Calu3 (cell line): Measurements from ENCODE around the gene COL4A2. TPM values are rescaled to one million over a fixed set of nuclear protein-coding genes. Genes with fewer than 3 reads are reported as not detected.

ENCODE experiments used
- BruUV-seq: library from RNA; stranded (reverse); fragments of 400-500 nt; replicated peaks from 2 replicates; lab custom pipeline; 2021; lab: Mats Ljungman, UMichigan
- CTCF ChIA-PET: fragments of 300-600 bp; sonication (Branson Sonifier 250); formaldehyde crosslinking; loops from one replicate; lab custom pipeline; 2022; ENCODE audit warnings: antibody characterized with exemption; lab: Charles Lee
- DNase-seq: peaks from one replicate; pipeline ENCODE4 v3.0.0; 2022
- H3K27ac Mint-ChIP-seq: one replicate; pipeline ENCODE4 v1.8.0; 2022; ENCODE audit warnings: mixed read lengths; ENCODE audit not compliant: unreplicated experiment
- H3K27me3 Mint-ChIP-seq: one replicate; pipeline ENCODE4 v1.8.0; 2022; ENCODE audit warnings: mixed read lengths; ENCODE audit not compliant: unreplicated experiment
- H3K36me3 Mint-ChIP-seq: one replicate; pipeline ENCODE4 v1.8.0; 2022; ENCODE audit warnings: mild to moderate bottlenecking, moderate library complexity, mixed read lengths; ENCODE audit not compliant: insufficient read depth, unreplicated experiment
- H3K4me1 Mint-ChIP-seq: one replicate; pipeline ENCODE4 v1.8.0; 2022; ENCODE audit warnings: mild to moderate bottlenecking, low read depth, mixed read lengths; ENCODE audit not compliant: unreplicated experiment
- H3K4me3 Mint-ChIP-seq: one replicate; pipeline ENCODE4 v1.8.0; 2022; ENCODE audit warnings: mild to moderate bottlenecking, low read depth, moderate library complexity, mixed read lengths; ENCODE audit not compliant: unreplicated experiment
- H3K9me3 Mint-ChIP-seq: one replicate; pipeline ENCODE4 v1.8.0; 2022; ENCODE audit warnings: low read depth, mixed read lengths; ENCODE audit not compliant: unreplicated experiment
- CTCF ChIP-seq: fragments of 200-600 bp; IDR thresholded peaks from one replicate; pipeline ENCODE4 v1.8.0; 2022; ENCODE audit warnings: antibody characterized with exemption; ENCODE audit not compliant: unreplicated experiment
- intact Hi-C: fragments of 100-400 bp; cut with micrococcal nuclease; formaldehyde crosslinking; loops from one replicate; pipeline ENCODE4 v1.10.0; 2022; ENCODE audit not compliant: unreplicated experiment
- total RNA-seq: library from RNA; stranded (reverse); gene quantifications from 2 replicates; pipeline ENCODE4 v1.2.3, GENCODE V29; 2022

The COL4A2 gene
- total RNA-seq, 1 experiment from 2014 or later, result 0.42 TPM

GRCh38 chr13:110503979-110504499 lies 197.0 kb downstream of the COL4A2 start:
- H3K9me3 Mint-ChIP-seq, result no peaks in the 10 kb centered on the region
- intact Hi-C loops, result loop anchor here (10.0 kb wide), 1 partner anchor 51 kb away; no protein-coding TSS in a partner anchor
- H3K4me1 Mint-ChIP-seq, result no peaks in the 10 kb centered on the region
- no peak overlapping the region for H3K27ac Mint-ChIP-seq
- H3K36me3 Mint-ChIP-seq, result no peaks in the 10 kb centered on the region
- no peak for TF ChIP-seq CTCF
- DNase-seq, result no peak
- H3K27me3 Mint-ChIP-seq, result no peaks in the 10 kb centered on the region
- CTCF ChIA-PET, result interaction anchor here (0.8 kb wide), 1 partner anchor 17 kb away, joined by 3 read pairs; no protein-coding TSS in a partner anchor
- no peak overlapping the region for H3K4me3 Mint-ChIP-seq
- BruUV-seq, result no TSS peak

GRCh38 chr13:110505594-110505993 lies 198.5 kb downstream of the COL4A2 start:
- Mint-ChIP-seq H3K9me3 (no peaks in the 10 kb centered on the region), H3K36me3 (no peaks in the 10 kb centered on the region), H3K4me1 (no peaks in the 10 kb centered on the region), H3K27ac (no peak overlapping the region), H3K27me3 (no peaks in the 10 kb centered on the region), H3K4me3 (no peak overlapping the region)
- BruUV-seq, result no TSS peak
- no peak for DNase-seq
- no peak for TF ChIP-seq CTCF
- CTCF ChIA-PET, result no interaction called here
- intact Hi-C loops, result loop anchor here (10.0 kb wide), 1 partner anchor 49 kb away; no protein-coding TSS in a partner anchor

- Mint-ChIP-seq H3K27me3 (no peaks in the 10 kb centered on the region), H3K36me3 (no peaks in the 10 kb centered on the region), H3K27ac (no peak overlapping the region), H3K9me3 (no peaks in the 10 kb centered on the region), H3K4me1 (no peaks in the 10 kb centered on the region), H3K4me3 (no peak overlapping the region)
- no TSS peak for BruUV-seq
- intact Hi-C loops, result loop anchor here (10.0 kb wide), 1 partner anchor 48 kb away; no protein-coding TSS in a partner anchor
- no peak for TF ChIP-seq CTCF
- DNase-seq, result no peak
- CTCF ChIA-PET, result no interaction called here
Measured at GRCh38 chr13:110506396-110506795, 199.3 kb downstream of the COL4A2 start.

- H3K27me3 Mint-ChIP-seq, result no peaks in the 10 kb centered on the region
- intact Hi-C loops, result loop anchor here (10.0 kb wide), 1 partner anchor 48 kb away; no protein-coding TSS in a partner anchor
- H3K4me1 Mint-ChIP-seq, result no peaks in the 10 kb centered on the region
- no peaks in the 10 kb centered on the region for H3K9me3 Mint-ChIP-seq
- H3K27ac Mint-ChIP-seq, result peak overlapping the region; percentile 27
- peak overlapping the region; percentile 50 for H3K4me3 Mint-ChIP-seq
- peak; percentile 54 for DNase-seq
- TF ChIP-seq CTCF, result no peak
- CTCF ChIA-PET, result interaction anchor here (1.0 to 1.7 kb wide), 3 partner anchors 21 to 54 kb away, joined by 3 to 7 read pairs (median 3); partner anchors contain the start of gene RAB20
- no peaks in the 10 kb centered on the region for H3K36me3 Mint-ChIP-seq
- BruUV-seq, result no TSS peak
Measured at GRCh38 chr13:110506859-110507566, 199.9 kb downstream of the COL4A2 start.
